Measurements from ENCODE around the gene TPM3.

TPM3 gene

DNA sequence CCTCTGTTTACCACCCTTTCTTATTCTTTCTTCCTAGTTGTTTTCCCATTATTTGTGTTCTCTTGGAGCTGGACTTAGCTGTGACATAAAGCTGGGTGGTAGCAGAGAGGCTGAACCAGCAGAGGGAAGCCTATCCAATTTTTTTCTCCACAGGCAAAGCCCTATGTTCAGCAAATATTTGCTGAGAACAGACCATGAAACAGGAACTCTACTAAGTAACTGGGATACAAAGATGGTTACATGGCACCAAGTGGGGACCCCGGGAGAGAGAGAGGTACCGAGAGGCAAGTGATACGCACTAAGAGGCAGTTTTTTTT, 7.6 kb upstream of the TPM3 start:
- DNase-seq, result no peak

DNA sequence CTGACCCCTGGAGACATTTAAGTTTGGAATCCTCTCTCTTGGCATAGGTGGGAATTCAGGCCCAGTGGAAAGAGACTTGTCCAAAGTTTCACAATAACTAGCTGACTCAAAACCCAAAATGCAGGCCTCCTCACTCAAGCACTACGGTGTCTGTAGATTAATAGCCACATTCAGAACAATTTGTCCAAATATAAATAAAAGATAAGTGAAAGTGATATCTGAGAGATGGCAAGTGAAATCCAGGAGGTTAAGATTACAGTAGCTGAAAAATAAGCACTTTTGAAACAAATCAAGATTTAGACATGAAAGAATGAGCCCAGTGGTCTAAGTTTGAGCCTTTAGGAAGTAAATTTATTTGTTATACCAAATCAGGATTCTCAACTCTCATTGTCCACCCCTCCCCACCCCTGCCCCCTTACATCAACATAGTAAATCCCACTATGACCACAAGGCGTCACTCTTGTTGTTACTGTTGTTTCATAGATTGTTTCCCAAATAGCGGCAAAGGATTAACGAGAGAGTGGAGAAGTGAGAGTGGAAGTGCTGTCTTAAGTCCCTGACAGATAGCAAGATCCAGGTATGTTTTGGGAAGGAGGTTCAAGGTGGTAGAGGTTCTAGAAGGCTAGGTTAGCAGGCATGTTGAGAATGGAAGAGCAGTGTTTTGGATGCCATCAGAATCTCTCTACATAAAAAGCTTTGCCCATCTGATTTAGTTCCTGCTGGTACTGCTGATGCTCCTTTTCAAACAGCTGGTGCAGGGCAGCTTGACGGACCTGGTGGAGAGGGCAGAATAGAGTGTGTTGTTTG, 7.1 kb upstream of the TPM3 start:
- peak; percentile 12 for DNase-seq

DNA sequence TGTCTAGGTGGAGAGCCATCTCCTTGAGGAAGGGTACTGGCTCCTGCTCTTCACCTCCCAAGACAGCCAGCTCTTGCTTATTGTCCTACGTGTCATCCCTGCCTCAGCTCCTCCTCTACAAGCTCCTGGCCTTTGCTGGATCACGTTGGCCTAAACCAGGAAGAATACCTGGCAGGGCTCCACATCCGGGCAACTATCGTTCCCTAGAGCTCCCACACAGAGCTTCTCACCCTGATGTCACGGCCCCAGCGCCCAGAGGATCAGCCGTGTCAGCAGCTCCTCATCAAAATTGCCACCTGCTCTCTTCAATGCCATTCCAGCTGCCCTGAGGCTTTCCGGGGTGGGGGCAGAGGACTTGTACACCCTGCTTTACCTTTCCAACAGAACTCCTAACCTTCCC, 1.9 kb upstream of the TPM3 start:
- DNase-seq, result peak; percentile 50

DNA sequence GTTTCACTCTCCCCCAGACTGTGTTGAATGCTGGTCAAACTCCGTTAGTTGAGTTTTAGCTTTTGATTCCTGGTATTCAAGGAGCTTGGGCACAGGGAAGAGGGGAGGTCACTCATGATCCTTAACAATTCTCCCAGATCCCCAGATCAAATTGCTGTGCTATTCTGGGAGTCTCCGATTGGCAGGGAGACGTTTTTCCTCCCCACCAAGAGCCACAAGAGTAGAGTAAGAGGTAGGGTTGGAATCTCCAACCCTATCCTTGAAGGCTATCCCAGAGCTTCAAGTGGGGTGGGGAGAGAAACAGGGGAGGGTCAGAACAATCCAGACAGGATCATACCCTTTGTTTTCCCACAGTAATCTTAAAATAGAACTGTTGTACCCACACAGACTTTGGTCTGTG, 576 bp upstream of the TPM3 start:
- no peak for DNase-seq

DNA sequence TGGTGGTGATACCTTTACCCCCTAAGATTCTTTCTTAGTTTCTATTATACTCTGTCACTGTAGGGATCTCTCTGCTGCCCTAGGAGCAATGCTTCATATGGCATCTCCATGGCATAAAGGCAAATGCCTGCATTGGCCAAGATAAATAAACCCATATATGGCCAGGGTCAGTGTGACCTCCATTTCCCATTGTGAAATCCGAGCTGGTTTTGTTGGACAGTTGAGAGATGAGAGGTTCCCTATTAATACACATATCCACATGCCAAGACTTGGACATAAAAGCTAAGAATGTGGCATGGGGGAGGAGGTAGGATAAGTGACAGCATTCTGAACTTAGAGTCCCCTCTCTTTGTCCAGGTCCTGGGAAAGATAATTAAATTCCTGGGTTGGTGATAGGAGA, 1.4 kb downstream of the TPM3 start:
- no peak for DNase-seq

DNA sequence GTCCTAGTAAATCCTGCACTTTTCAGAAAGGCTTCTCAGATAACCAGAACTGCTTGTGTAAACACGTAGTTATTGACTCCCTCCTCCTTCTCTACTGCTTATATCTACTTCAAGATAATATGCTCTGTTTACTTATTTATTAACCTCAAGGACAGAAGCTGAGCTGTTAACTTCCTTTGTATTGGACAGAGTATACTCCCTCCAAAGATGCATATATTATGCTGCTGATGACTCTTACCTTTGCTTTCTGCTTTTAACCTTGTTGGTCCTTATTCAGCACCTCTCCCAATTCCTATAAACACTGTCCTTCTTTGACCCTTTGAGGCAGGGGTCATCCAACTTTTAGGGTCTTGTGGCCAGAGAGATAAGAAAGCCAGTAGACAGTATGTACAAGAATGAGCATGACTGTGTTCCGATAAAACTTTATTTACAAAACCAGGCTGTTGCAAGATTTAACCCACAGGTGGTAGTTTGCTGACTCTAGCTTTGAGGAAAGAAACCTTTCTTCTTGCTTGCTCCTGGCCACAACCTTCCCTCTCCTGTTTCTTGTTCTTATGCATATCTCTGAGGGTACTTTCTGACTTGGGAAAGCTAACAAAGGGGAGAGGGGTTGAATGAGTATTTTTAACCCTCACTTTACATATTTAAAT, 4.9 kb downstream of the TPM3 start:
- no peak for DNase-seq

DNA sequence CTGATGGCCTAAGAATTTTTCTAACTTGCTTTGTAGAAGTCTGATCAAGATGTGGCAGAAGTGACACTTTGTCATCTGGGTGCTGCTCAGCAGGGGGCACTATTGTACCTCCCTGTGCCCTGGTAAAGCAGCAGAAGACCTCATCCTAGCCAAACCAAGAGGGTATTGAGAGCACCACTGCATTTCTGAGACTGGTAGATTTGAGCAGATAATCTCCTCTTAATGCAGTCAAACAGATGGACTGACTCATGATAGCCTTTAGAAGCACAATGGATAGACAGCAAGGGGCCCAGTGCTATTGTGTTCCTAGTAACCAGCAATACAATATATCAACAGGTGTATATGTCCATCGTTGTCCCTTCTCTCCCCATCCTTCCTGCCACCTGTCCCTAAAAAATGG, 5.7 kb downstream of the TPM3 start:
- DNase-seq, result peak; percentile 57

DNA sequence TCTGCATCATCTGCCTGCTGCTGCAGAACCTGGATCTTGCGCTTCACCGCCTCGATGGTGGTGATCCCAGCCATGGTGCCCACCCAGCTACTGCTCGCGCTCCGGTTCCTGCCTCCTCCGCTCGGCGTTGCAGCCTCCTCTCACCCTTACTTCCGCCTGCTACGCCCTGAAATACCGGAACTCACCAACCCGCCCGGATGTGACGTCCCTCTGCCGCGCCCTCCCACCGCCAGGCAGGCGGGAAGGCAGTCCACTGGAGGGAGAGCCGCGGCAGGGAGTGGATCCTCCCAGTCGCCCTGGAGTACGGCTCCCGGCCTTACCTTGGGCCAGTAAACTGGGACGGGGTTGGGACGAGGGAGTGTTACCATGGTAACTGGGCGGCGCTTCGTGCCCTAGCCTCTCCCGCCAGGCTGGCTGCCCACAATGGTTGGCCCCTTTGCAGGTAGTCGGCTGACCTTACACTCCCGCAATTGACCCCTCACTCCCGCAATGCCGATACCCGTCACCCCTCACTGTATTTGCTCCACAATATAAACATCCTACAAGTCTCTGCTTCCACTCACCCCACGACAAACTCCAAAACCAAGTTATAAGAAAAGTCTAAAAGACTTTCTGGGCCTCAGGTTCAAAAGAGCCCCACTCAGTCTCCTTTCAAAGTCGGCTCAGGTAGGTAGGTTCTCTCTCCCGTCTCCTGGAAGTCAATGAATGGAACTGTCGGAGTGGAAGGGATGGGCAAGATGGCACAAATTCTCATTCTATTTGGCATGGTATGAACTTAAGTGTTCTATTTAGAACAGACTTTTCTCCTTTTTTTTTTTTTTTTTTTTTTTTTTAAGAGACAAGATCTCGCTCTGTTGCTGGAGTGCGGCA, 8.6 kb downstream of the TPM3 start:
- peak; percentile 99 for DNase-seq

DNA sequence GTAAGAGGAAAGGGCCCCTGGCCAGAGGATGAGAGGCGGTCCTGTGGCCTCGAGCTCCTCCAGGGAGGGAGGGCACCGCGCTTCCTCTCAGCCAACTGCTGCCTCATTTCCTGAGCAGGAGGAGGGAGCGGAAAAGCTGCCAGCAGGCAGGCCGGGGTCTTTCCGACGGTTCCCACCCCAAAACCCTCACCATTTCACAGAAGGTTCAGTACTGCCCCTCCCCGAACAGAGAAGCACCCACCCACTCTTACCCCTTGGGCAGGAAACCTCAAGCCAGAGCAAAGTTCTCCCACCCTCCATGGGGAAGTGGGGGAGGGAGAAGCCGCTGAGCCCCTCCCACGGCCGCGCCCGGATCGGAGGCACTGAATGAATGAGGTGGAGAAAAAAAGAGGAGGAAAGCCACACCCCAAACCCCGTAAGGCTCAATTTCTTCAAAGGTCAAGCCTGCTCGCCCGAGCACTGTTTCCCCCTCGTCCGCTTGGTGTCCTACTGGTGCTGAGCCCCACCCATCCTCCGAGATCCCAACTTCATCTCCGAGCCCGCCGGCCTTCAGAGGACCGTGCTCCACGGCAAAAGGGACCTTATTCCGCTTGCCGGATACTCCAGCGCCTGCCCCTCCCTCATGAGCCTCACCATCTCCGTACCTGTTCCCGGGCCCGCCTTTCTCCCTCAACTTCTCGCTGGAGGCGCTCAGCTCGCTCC, 9.4 kb downstream of the TPM3 start:
- DNase-seq, result no peak

DNA sequence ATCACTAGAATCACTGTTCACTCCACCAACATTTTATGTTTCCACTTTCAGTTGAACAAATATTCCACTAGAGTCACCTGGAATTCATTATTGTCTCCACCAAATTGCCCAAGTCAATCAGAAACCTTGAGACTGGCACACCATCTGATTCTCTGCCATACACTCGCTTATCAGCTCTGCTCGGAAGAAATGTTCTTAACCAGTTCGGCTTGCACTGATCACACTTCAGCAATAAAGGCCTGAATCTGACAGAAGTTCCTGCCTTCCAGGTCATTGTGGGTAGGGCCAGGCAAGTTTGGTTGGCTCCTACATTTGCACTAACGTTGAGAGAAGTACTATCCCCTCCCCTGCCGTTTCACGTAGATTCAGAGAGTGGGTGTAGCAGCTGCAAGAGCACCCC, 10.0 kb downstream of the TPM3 start:
- no peak for DNase-seq

DNA sequence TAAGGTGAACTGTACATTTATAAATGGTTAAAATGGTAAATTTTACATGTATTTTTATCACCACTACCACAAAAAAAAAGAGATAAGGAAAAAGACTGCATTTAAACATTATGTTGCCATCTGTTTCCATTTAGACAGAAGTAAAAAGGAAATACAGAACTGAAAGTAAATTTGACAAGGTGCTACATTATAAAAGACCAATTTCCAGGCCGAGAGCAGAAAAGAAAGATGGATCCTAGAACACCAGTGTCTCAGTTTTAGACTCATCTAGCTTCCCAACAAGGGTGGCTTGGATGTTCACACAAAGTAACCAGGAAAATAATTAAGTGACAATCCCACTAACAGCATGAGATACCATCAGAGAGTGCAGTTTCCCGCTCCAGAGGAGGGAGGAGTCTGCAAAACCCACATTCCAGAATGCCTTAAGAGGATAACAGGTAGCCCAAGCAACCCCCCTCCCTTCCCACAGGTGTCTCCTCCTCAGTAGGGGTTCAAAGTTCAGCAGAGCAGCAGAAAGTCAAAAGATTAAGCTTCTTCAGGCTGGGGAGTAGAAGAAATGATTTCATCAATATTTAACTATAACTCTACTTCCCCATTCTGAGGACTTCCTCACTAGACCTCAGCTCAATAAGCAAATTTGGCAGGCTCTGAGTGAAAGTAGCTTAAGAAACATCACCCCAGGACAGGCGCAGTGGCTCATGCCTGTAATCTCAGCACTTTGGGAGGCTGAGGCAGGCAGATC, 11.8 kb downstream of the TPM3 start:
- no peak for DNase-seq

DNA sequence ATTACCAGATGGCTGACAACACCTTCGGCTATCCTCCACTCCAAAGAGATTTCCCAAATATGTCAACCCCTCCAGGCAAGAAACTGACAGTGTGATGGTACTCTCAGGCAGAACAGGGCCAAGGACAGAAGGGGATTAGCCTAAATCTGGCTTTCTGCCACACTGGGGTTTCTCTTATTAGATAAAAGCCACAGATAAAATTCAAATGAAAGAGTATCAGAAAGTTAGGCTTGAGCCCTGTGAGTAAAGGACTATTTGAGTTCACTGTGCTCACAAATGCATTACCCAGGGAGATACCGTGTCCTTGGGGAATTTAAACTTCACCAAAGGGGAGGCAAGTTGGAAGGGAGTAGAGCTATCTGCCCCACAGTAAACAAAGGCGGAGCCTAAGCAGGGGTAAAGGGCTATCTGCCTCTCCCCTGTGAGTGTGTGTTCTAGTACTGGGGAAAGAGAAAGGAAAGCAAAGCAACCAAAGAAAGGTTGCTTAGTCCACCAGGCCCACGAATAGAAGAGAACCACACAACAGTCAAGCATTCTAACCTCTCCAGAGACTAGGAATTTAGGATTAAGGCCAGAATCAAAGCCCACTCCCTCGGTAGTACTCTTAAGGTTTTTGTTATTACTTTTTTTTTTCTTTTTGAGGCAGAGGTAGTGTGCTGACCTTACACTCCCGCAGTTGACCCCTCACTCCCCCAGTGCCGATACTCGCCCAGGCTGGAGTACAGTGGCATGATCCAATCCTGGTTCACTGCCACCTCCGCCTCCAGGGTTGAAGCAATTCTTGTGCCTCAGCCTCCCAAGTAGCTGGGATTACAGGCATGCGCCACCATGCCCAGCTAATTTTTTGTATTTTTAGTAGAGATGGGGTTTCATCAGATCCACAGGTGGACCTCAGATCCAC, 12.7 kb downstream of the TPM3 start:
- no peak for DNase-seq

DNA sequence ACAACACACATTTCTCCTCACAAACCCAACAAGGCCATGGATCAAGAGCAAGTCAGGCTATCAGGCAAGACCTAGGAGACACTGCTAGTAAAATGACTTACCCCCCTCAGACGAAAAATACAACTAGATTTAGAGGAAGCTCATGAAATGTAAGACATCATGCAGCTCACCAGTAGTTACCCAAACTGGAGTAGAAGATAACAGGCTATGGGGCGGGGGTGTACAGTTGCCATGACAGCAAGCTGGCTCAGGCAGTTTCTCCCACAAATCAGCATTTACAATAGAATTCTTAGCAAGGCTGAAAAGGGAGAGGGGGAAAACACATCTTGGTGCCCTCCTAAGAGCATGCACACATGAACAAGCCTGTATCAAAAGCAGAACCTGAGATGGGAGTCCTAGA, 13.9 kb downstream of the TPM3 start:
- DNase-seq, result no peak

DNA sequence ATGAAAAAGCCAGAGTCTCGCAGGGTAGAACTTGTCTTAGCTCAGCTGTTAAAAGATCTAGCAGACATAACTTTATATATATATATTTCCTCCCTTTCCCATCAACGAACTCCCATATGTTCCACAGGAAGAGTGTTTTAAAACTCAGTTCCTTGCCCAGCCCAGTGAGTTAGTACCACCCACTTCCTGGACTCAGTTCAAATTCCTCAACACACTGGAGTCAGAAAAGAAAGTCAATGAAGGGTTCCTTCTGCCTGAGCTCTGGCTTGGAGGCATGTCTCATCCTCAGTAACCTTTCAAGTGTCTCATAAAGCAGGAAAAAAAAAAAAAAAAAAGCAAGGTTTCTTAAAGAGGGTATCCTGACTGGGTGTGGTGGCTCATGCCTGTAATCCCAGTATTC, 15.6 kb downstream of the TPM3 start:
- no peak for DNase-seq

DNA sequence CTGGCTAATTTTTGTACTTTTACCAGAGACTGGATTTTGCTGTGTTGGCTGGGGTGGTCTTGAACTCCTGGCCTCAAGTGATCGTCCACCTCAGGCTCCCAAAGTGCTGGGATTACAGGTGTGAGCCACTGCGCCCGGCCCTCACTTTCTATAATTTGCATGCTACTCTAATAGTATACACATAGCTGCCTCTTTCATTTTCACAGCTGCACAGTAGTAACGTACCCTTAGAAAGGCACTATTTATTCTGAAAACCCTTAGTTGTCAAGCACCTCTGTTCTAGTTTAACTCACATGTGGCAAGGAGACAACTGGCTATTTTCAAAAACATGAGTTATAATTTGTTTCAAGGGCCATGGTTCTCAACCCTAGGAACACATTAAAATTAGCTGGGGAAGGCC, 17.2 kb downstream of the TPM3 start:
- no peak for DNase-seq

DNA sequence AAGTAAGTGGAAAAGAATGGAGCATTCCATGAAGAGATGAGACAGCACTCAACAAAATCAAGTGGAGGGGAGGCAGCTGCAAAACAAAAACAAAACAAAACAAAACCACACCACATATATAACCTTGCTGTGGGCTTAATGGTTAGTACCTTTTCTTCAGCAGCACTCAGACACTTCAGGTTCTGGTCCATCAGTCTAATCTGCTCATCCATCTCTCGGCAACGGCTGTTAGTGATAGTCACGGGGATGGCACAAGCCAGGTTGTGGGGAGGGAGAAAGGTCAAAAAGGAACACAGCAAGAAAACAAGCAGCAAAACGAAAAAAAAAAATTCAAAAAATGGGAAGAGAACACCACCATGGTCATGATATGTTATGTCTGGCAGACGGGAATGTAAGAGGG, 20.0 kb downstream of the TPM3 start:
- DNase-seq, result no peak

DNA sequence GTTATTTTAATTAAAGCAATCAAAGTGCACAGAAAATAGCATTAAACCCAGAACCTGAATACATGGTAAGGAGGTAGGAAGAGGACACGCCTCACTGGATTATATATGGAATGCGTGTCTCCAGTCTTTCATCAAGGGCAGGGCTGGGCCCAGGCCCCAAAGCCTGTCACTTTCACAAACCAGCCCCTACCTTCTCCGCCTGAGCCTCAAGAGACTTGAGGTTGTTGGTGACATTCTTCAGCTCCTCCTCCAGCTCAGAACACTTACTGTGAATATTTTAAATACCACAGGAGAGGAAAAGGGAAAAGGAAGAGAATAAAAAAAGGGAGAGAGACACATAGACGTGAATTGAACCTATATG, 20.7 kb downstream of the TPM3 start:
- DNase-seq, result no peak

DNA sequence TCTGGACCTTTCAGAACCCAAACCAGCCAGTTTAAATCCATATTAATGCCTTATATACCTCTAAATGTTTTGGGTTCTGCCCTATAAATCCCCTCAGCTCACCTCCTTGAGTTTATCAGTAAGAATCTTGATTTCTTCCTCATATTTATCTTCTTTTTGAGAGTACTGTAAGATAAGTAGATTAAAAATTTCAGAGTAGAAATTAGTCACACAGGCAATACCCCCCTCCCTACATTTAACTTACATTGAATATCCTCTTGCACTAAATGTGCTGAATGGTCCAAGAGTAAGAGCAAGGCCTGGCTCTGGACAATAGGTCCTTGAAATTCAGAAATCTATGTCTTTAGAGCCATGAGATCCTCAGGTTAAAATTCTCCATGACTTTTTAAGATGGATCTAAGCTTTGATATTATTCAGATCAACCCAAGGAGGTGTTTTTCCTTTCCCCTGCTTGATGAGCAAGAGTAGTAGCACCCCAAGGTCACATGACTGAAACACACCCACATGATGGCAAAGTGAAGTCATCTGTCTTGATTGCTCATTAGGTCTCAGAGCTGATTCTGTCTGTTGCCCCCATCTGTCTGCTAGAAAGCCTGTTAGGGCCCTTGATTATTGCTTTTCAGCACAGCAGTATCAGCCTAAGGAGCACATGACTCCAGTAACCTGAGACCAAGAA, 21.2 kb downstream of the TPM3 start:
- DNase-seq, result no peak

DNA sequence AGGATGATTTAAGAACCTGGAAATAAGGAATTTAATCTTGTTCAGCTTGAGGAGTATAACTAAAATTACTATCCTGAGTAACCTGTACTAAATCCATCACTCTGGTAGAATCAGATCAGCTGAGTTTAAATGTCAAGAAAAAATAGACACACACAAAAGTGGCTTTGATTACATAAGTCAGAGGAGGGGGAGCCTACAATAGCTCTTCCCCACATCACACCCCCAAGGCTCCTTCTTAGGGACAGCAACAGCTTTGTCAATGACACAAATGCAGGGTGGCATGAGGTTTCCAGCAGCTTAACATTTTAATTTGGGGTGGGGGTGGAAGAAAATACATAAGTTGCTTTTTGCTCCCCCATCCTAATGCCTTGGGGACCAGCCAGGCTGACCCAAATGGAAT, 24.4 kb downstream of the TPM3 start:
- DNase-seq, result no peak

DNA sequence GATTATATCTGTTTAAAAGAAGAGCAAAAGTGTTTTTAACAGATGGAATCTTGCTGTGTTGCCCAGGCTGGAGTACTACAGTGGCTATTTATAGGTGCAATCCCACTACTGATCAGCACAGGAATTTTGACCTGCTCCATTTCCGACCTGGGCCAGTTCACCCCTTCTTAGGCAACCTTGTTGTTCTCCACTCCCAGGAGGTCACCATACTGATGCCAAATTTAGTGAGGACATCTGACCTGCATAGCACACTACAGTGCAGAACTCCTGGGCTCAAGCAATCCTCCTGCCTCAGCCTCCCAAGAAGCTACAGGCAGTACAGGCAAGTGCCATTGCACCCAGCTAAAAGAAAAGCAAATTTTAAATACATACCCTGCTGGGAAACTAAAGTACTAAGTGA, 25.7 kb downstream of the TPM3 start:
- no peak for DNase-seq

DNA sequence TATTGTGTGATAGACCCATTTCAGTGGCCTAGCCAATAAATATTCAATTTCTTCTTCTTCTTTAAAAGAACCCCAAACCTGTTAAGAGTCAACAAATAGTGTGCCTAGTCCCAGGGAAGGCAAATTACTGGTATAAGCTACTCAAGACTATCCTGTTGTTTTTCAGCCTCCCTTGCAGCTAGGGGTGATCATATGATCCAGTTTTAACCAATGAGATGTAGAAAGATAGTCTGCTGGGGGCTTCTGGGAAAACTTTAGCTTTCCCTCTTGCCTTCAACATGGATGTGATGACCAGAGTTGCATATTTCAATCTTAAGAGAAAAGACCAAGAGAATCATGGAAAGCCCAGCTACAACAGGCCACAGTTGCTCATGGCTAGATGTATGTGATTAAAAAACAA, 32.3 kb downstream of the TPM3 start:
- no peak for DNase-seq
